ENCODE measurements around the gene IKZF1.

IKZF1 gene

DNA sequence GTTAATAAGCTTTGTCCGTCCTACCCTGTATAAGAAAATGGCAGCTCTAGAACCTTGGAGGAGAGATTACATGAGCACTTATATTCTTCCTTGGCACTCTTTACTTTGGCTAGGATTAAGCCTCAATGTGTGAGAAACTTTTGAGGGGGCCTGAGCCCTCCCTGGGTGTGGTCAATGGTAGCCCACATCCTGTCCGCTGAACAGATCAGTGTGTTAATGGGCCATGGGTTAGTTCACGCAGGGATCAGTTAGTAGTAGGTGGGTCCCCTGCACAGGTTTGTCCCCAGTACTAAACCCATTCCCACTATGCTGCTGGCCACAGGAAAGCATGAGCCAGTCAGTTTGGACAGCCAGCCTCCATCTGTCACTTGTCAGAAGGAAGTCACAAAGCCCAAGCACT lies 20.2 kb upstream of the IKZF1 start:
- DNase-seq, result no peak

DNA sequence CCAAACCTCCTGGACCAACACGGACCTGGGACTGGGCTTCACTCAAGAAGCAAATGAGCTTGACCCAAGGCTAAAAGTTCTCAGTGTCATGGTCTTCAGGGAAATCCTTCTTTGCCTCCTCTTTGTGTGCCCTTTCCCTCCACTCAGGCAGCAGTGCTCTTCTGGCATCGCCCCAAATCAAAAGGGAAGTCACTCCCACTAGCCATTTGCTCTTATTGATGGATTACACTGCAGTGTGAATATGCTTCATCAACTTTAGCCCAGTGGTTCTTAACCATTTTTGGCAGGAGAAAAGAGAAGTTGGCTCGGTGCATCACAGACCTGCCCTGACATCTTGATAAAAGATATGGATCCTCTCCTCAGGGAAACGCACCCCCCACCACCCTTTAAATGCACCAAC lies 19.2 kb upstream of the IKZF1 start:
- no peak for DNase-seq

DNA sequence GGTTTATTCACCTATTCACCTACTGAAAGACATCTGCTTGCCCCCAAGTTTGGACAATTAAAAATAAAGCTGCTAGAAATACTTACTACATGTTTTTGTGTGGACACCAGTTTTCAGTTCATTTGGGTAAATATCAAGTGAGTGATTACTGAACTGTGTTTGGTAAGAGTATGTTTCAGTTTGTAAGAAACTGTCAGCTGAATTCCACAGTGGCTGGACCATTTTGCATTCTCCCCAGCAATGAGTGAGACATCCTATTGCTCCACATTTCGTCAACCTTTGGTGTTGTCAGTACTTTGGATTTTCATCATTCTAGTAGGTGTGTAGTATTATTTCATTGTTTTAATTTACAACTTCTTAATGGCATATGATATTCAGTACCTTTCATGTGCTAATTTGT lies 17.4 kb upstream of the IKZF1 start:
- DNase-seq, result no peak

DNA sequence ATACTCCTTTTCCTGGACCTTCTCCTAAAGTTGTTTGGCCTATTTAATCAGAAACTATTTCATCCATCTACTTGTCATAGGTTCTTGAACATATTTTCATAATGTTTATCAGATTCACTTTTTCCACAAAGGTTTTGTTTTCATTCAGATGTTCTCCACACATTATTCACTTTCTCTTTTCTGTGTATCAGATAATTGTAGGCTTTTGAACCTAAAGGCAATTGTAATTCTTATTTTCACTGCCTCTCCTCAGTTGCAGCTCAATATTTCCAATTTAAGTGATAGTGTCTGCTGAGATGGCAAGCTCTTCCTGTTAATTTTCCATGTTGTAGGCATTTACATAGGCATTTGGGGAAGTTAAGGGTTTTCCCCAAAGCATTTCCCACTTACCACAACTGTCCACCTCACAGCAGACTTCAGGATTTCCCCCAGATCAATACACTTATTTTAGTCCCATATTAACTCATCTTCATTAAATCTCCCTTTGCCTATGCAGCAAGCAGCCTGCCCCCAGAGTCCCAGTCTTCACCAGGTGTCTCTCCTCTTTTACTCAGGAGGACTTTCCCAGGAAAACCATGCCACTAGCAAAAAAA lies 12.3 kb upstream of the IKZF1 start:
- no peak for DNase-seq

DNA sequence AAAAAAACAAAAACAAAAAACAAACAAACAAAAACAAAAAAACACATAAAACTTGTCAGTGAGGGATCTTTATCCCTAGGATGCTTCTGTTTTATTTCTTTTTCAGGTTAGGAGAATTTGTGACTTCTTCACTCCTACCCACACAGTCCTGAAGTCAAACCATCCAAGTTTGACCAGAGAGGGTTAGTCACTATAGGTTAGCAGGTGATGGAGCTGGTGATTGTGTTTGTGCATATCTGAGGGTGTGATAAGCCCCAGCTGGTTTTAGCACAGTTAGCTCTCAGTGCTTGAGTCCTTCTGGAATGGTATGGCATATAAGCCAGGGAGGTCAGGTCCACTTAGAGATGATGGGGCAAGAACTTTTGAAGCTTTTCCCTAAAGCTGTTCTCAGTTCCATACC lies 11.8 kb upstream of the IKZF1 start:
- DNase-seq, result no peak

DNA sequence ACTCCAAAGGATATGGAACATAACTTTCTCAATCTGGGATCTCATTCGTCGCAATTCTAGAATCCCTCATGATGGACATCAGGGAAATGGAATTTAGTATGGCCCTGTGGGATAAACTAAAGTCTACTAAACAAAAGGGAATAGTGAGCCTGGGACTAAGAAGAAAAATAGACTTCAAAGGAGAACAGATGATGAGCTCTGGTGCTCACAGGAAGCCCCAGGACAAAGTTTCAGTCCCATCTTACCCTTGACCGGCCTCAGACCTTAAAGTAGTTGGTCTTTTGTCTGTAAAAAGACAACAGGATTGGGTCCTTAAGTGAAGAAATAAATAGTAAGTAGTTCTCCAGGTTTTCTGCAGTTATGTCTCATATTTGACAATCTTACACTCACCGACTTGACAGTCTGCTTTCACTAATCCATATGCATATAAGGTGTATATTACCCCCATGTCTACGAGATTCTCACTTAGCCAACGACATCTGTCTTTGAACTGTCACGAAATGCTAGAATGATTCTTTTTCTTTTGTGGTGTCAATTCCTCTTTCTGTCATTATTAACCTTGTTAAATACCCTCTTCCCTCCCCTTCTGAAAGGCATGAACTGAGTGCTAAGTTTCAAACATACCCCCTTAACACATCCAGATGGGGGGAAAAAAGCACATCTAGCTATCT lies 10.9 kb upstream of the IKZF1 start:
- DNase-seq, result no peak

DNA sequence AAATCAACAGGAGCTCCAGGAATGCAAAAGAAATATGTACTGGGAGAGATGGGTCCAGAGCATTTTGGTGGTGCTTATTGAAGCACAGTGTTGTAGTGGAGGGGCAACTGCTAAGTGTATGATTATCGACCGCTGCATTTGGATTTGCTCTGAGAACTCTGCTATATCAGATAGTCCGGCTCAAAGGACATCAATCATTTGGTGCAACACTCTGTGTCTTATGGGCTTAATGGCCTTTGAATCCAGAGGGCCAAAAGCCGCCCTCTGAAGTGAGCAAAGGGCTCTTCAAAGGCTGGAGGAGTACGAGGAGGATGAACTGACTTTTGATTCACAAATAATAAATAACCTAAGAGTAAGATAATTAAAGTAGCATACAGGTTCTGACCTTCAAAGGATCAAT lies 9.4 kb upstream of the IKZF1 start:
- no peak for DNase-seq

DNA sequence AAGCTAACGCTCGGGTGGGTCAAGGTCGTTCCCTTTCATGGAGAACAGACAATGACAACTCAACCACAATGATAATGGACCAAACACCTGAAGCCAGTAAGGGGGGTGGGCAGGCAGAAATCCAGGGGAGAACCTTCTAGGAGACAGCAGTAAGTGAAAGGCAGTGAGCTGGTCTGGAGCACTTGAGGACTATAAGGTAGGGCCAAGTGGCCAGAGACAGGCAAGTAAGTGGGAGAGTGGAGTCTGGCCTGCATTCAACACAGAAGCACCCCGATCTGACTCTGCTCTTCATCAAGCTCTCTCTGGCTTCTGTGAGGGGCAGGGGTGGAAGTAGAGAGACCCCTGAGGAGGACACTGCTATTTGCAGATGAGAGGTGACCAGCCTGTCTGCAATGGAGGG lies 7.7 kb upstream of the IKZF1 start:
- DNase-seq, result no peak

DNA sequence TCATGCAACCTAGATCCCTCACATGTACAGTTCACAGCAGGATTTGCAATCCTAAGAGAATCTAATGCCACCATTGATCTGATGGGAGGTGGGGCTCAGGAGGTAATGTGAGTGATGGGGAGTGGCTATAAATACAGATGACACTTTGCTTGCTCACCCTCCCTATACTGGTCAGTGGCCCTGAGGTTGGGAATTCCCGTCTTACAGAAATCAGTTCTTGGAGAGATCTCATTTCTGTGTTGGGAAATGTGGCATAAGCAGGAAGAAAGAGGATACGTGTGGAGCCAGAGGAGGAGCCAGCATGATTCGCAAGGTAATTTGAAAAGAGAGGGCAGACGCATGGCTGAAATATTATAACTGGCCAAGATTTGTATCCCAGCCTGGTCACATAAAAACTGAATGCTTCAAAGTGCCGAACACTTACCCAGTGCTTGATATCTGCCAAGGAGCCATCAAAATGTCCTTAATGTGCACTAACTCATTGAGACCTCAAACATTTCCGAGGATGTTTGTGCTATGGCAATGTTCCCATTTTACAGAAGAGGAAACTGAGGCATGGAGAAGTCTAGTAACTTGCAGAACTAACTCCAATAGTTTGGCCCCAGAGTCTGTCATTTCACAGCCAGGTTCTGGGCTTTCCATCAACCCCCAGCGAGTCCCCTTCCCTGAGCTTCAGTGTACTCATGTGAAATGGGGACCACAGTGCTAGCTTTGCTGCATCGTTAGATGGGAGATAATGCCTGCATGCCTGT lies 5.5 kb upstream of the IKZF1 start:
- DNase-seq, result no peak

DNA sequence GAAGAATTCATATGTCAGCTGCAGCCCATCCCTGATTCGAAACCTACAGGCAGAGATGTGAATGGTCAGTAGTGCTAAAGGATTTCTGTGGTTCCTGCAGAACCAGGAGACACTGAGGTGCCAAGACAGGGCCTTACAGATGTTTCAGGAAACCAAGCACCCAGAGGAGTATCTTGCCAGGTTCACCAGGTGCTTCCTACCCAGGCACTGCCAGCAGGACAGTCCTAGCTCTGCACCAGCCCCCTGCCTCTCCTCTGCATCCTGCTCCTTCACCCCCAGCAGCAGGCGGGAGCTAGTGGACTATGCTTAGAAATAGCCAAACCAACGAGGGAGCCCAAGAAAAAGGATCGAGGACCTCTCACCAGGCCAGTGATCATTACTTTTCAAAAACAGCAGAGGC lies 4.2 kb upstream of the IKZF1 start:
- no peak for DNase-seq

DNA sequence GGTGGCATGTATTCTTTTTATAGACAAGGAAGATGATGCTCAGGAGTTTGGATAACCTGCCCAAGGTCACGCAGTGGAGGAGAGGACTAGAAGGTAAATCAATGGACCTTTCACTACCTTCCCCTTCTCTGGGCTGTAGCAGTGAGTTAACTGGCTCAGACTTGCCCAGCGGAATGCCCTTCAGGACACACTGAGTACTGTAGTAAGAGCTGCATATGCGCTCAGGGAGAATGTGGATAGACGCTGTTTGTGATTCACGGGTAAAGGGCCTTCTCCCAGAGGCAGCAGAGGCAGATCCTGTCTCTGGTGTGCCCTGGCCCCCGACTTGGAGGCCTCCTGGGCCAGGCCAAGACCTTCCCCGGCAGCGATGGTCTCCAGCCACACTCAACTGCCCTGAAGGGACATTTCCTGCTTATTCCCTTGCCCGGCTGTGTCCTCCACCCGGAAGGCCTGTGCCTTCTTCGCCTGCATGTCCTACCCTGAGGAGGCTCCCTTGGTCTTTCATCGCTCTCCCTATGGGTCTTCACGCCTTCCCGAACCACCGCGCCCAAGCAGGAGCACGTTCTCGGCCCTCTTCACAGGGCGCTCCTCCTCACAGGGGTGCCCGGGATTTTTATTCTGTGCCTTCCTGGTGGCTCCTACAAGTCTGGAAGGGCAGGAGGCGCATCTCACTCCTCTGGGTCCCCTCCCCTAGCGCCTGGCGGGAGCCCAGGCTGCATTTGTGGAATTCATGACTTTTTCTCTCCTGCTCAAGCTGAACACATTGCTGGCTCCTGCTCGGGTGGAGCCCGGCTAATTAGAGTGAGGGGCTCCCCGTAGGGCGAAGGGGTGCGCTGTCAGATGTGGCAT lies 1.8 kb upstream of the IKZF1 start:
- no peak for DNase-seq

DNA sequence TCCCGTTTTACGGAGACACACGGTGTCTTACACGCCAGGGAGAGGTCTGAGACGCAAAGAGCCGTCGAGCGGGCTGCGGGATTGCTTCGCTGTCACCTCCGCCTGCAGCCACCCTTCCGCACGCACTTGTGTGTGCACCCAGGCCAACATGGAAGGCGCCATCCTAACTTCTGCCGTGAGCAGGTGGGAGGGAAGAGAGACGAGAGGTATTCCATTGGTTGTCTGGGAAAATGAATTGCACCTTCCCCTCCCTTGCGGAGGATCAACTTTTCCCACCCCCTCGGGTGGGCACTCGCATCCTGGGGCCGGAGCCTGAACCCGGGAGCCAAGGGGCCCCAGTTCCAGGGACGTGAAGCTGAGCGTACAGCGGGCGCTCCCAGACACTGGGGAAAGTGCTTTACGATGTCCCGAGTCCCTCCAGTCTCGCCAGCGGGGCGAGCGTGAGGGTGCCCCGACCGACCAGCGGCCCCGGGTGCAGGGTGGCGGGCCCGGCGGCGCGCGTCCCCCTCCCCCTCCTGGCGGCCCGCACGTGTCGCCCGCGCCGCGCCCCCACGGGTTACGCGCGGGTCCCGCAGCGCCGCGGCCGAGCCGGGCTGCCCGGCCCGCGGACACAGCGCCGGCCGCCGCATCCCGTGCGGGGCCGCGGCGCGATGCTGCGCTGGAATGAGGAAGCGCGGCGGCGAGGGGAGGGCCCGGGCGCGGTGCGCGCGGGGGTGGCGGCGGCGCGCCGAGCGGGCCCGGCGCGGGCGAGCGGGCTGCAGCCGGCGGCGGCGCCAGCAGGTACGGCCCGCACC lies 984 bp upstream of the IKZF1 start:
- no peak for DNase-seq

DNA sequence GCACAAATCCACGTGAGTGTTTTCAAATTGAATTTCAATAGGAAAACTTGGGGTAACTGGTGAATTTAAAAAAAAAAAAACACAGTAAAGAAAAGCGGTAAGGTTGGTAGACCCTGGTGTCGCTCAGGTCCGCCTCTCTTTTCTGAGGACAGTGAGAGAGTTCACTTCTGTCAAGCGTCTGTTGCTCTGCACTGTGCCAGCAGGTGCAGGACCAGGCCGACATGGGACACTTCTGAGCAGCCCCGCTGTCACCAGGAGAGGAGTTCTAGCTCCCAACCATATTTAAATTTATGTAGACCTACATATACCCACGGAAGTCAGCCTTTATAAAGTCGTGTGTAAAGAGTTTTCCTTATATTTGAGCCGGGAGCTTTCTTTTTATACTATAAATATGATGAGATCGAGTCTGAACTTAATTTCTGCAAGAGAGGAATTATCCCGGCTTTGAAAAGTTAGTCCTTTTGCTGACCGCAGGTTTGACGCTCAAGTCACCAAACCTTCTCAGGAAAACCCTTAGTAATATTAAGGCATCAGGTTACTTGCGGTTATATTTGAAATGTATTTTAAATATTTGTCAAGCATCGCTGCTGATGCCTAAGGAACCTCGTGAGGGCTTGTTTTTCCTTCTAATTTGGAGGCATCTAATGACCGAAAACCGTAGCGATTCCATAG lies 531 bp downstream of the IKZF1 start:
- no peak for DNase-seq

DNA sequence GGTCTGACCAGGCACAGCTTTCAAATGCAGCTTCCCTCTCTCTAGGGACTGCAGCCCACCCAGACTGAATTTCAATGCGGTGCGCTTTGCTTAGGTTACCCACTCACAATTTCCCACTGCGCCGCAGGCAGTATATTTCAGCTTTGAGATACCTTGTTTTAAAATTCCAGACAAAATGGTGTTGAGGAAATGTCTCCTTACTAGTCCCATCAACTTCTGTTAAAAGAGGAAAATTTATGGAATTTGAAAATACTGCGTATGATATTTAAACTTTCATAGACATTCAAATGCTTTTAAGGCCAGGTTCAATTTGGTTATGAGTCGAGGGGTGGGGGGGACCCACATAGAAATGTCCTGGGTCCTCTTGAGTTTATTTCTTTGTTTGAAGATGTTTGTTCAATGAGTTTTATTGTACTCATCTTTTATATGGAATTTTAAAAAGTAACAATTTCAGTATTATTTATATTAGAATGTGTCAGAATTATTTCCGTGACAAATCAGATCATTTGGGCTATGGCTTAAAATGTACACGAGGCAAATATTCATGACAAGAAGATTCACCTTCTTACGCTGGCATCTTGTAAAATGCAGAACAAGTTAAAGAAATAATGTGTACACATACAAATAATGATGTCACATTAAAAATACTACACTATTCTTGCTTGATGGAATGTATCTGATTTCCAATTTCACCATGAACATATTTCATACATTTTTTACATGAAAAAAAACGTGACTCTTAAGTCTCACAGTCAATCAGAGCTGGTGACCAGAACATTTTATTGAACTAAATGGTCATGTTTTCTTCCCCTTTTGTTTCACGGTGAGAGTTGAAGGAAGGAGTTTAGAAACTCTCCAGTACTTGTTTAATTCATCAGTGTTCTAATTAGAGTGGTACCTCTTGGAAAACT lies 1.3 kb downstream of the IKZF1 start:
- no peak for DNase-seq

DNA sequence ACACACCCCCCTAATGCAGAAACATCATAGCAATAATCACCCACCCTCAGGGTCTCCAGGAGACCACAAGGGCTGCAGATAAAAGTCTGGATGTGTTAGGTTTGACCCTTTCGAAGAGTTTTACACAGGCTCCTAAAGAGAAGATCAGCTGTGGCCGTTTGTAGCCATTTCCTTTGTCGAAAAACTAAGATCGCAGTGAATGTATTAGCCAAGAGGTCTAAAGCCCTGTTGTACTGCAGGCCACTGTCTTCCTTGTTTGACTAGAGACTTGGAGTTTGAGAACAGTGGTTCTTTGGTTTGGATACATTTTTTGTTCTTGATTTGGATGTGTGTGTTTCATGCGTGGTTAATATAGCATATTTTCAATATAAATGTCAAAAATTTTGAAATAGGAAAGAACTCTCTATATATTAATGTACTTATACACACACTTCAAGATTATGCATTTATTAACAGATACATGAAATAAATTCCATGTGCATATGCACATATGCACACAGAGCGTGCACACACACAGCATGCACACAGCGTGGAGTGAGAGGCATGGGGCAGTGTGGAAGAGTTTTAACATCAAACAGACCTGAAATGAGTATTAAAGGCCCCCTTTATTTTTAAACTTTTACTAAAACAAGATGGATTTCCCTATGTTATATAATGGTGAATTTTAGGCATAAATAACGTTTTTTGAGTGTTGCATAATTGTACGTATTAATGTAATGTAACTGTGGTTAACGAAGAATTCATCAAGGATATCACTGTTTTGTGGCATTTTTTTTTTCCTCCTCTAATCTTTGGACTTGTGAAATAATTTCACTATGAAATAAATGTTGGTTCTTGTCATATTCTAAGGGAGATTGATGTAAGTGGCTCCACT lies 2.2 kb downstream of the IKZF1 start:
- DNase-seq, result no peak

DNA sequence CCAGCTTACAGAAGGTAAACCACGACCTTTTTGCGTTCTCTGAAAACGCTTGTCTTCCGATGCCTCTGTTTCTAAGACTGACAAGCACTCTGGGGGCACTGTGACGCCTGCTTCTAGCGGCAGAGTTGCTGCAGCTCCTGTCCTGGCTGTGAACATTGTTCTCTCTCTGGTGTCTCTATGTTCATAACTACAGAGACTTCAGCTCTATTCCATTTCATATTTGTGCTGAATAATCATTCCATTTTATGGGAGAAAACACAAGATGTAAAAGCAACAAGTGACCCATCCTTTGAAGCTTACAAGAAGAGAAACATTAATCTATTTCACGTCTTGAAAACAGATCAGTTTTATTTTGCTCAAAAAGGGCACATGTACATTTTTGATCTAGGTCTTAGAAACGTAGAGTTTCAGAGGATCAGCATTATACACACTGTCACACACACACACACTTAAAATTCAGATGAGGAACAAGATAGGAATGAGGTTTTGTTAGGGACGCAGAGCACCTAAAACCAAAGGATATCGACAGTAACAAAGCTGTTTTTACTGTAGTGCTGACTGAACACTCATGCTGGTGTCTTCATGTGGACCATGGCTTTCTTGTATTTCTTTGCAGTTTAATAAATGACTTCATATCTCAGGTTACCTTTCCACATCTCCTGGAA lies 3.0 kb downstream of the IKZF1 start:
- DNase-seq, result no peak

DNA sequence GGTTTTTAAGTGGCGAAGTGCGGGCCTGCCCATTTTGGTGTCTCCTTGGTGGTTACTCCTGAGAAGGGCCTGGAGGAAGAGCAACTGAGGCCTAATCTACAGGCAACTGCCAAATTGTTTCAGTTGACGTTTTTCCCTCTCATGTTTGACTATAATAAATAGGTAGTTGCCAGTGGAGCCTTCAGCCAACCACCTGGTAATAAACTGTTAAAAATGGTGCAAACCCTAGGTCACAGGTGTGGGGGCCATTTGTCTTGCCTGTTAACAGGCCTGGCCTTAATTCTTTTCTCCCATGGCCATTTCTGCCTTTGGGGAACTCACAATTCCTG lies 3.7 kb downstream of the IKZF1 start:
- no peak for DNase-seq

DNA sequence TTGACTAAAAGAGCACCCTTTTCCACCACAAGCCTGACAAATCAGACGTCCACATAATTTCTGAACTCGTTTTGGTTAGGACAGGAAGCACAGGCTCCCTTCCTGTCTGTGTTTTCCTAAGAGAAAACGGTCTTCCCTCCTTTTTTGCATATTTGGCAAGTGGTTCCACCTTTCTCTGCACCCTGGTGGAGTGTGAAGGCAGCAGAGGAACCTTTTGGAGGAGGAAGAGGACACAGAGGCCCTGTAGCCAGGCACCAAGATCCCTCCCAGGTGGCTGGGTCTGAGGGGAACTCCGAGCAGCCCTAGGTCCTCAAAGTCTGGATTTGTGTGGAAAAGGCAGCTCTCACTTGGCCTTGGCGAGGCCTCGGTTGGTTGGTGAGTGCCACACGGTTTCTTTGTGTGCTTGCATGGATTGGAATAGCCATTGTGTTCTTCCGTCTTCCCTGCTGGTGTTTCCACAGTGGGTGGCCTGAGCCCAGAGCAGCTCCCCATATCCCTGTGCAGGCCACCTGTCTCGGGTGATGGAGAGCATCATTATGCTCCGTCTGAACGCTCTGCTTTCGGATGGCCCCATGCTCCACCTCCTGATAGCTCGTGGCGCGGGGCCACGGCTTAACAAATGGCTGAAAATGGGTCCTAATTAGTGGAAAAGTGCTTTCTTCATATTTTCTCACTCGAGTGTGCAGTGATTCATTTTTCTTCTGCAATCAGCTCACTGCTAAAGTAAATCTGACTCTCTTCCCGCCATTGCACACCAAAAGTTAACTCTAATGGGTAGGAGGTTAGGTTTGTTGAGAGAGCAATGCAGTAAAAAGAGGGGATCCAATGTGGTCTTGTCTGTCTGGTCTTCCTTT lies 4.2 kb downstream of the IKZF1 start:
- DNase-seq, result no peak

DNA sequence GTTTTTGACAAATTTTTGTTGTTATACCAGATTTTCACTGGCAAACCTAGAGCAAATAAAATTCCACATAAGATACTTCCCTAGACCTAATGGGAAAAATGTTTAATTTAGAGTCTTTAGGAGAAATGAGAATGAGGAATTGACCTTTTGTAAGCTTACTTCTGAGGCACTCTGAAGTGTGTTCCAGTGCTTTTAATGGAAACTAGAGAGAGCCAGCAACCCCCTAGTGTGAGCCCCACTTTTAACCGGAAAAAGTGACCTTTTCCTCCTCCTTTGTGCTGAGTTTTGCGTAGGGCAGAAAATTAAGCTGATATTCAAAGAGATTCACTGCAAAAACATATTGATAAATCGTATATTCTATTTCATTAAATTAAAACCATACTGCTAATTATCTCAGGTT lies 5.2 kb downstream of the IKZF1 start:
- no peak for DNase-seq
